H9 (cell line): ENCODE measurements around the gene LDHA. TPM values are rescaled to one million over a fixed set of nuclear protein-coding genes. Genes with fewer than 3 reads are reported as not detected.

Experiments used
- DNase-seq: peaks from one replicate; pipeline ENCODE4 v3.0.0-alpha.2; 2017
- H2AFZ ChIP-seq: one replicate; pipeline ENCODE4 v1.6.1; 2013; ENCODE audit warnings: mild to moderate bottlenecking, low read length, control low read depth, moderate library complexity
- H2AK5ac ChIP-seq: 2 replicates; pipeline ENCODE4 v1.6.1; 2013; ENCODE audit warnings: low read length, control low read depth, mixed read lengths; ENCODE audit not compliant: insufficient read length
- H2BK120ac ChIP-seq: one replicate; pipeline ENCODE4 v1.6.1; 2013; ENCODE audit warnings: low read depth, mild to moderate bottlenecking, low read length, control low read depth, inconsistent platforms; ENCODE audit not compliant: poor library complexity, severe bottlenecking
- H2BK12ac ChIP-seq: 2 replicates; pipeline ENCODE4 v1.6.1; 2013; ENCODE audit warnings: low read length, control low read depth, mixed read lengths, low read depth; ENCODE audit not compliant: insufficient read length
- H2BK15ac ChIP-seq: 2 replicates; pipeline ENCODE4 v1.6.1; 2013; ENCODE audit warnings: low read depth, low read length, control low read depth
- H2BK20ac ChIP-seq: one replicate; pipeline ENCODE4 v1.6.1; 2013; ENCODE audit warnings: low read depth, mild to moderate bottlenecking, low read length, control low read depth, inconsistent platforms; ENCODE audit not compliant: poor library complexity, severe bottlenecking
- H2BK5ac ChIP-seq: 2 replicates; pipeline ENCODE4 v1.6.1; 2013; ENCODE audit warnings: low read length, control low read depth, mixed read lengths; ENCODE audit not compliant: insufficient read length
- H3K14ac ChIP-seq: 2 replicates; pipeline ENCODE4 v1.6.1; 2013; ENCODE audit warnings: low read length, control low read depth; ENCODE audit not compliant: insufficient read depth
- H3K18ac ChIP-seq: 2 replicates; pipeline ENCODE4 v1.6.1; 2013; ENCODE audit warnings: low read depth, mild to moderate bottlenecking, mixed read lengths, low read length, control low read depth; ENCODE audit not compliant: insufficient read length
- H3K23ac ChIP-seq: 2 replicates; pipeline ENCODE4 v1.6.1; 2013; ENCODE audit warnings: low read length, control low read depth, mixed read lengths, low read depth; ENCODE audit not compliant: insufficient read length
- H3K23me2 ChIP-seq: 2 replicates; pipeline ENCODE4 v1.6.1; 2013; ENCODE audit warnings: low read depth, mild to moderate bottlenecking, mixed read lengths, low read length, control low read depth; ENCODE audit not compliant: insufficient read length, poor library complexity, severe bottlenecking
- H3K27ac ChIP-seq: 2 replicates; pipeline ENCODE4 v1.5.1; 2013; ENCODE audit warnings: low read length, control low read depth, mixed read lengths, low read depth; ENCODE audit not compliant: insufficient read length
- H3K27me3 ChIP-seq: 2 replicates; pipeline ENCODE4 v1.6.1; 2013; ENCODE audit warnings: low read length, control low read depth, inconsistent platforms; ENCODE audit not compliant: insufficient read depth
- H3K4ac ChIP-seq: 2 replicates; pipeline ENCODE4 v1.6.1; 2013; ENCODE audit warnings: low read depth, mild to moderate bottlenecking, control low read depth, inconsistent platforms, low read length, moderate library complexity
- H3K4me1 ChIP-seq: 2 replicates; pipeline ENCODE4 v1.6.1; 2013; ENCODE audit warnings: low read length, control low read depth, inconsistent platforms; ENCODE audit not compliant: insufficient read depth
- H3K4me2 ChIP-seq: 2 replicates; pipeline ENCODE4 v1.6.1; 2013; ENCODE audit warnings: low read length, control low read depth, mixed read lengths; ENCODE audit not compliant: insufficient read length, insufficient read depth
- H3K56ac ChIP-seq: 2 replicates; pipeline ENCODE4 v1.6.1; 2013; ENCODE audit warnings: low read depth, mild to moderate bottlenecking, mixed read lengths, low read length, control low read depth; ENCODE audit not compliant: insufficient read length
- H3K79me1 ChIP-seq: 2 replicates; pipeline ENCODE4 v1.6.1; 2013; ENCODE audit warnings: low read depth, mild to moderate bottlenecking, moderate library complexity, low read length, control low read depth, inconsistent platforms; ENCODE audit not compliant: insufficient read depth, poor library complexity, severe bottlenecking
- H3K79me2 ChIP-seq: 2 replicates; pipeline ENCODE4 v1.6.1; 2013; ENCODE audit warnings: low read length, control low read depth, inconsistent platforms; ENCODE audit not compliant: insufficient read depth
- H3K9ac ChIP-seq: 2 replicates; pipeline ENCODE4 v1.6.1; 2013; ENCODE audit warnings: low read length, control low read depth, mixed read lengths; ENCODE audit not compliant: insufficient read length; ENCODE audit errors: extremely low read depth
- H3K9me3 ChIP-seq: one replicate; pipeline ENCODE4 v1.6.1; 2013; ENCODE audit warnings: low read depth, low read length, inconsistent platforms; ENCODE audit not compliant: control insufficient read depth
- H3T11ph ChIP-seq: one replicate; pipeline ENCODE4 v1.6.1; 2013; ENCODE audit warnings: mild to moderate bottlenecking, low read length, control low read depth, inconsistent platforms
- H4K20me1 ChIP-seq: one replicate; pipeline ENCODE4 v1.6.1; 2013; ENCODE audit not compliant: control insufficient read depth, insufficient read length, insufficient read depth
- H4K5ac ChIP-seq: 2 replicates; pipeline ENCODE4 v1.6.1; 2013; ENCODE audit warnings: low read depth, mild to moderate bottlenecking, mixed read lengths, low read length, control low read depth; ENCODE audit not compliant: insufficient read length
- H4K8ac ChIP-seq: replicated peaks from 2 replicates; pipeline ENCODE4 v1.6.1; 2013; ENCODE audit warnings: low read length, control low read depth, mixed read lengths, low read depth; ENCODE audit not compliant: insufficient read length
- H4K91ac ChIP-seq: 2 replicates; pipeline ENCODE4 v1.6.1; 2013; ENCODE audit warnings: low read depth, mild to moderate bottlenecking, moderate library complexity, mixed read lengths, low read length, control low read depth; ENCODE audit not compliant: insufficient read length
- H3K27ac Mint-ChIP-seq, 3 experiments: 2 replicates in 2 of 3; 3 replicates in 1 of 3; pipeline ENCODE4 v1.8.0; 2020 to 2021; ENCODE audit warnings: mixed read lengths in 3 of 3, mild to moderate bottlenecking in 1 of 3, moderate library complexity in 1 of 3
- H3K27me3 Mint-ChIP-seq: 2 replicates; pipeline ENCODE4 v1.8.0; 2021; ENCODE audit warnings: low read depth, mild to moderate bottlenecking, moderate library complexity, mixed read lengths
- H3K36me3 Mint-ChIP-seq, 3 experiments: 2 replicates in 2 of 3; 3 replicates in 1 of 3; pipeline ENCODE4 v1.8.0; 2020 to 2021; ENCODE audit warnings: low read depth in 3 of 3, mixed read lengths in 3 of 3; ENCODE audit not compliant: insufficient read depth in 1 of 3
- H3K4me1 Mint-ChIP-seq, 2 experiments: 2 replicates each; pipeline ENCODE4 v1.8.0; 2020; ENCODE audit warnings: mixed read lengths in 2 of 2
- H3K4me3 Mint-ChIP-seq, 2 experiments: 2 replicates in 1 of 2; 3 replicates in 1 of 2; pipeline ENCODE4 v1.8.0; 2020 to 2021; ENCODE audit warnings: mild to moderate bottlenecking in 2 of 2, mixed read lengths in 2 of 2, moderate library complexity in 1 of 2
- H3K9me3 Mint-ChIP-seq, 2 experiments: 2 replicates in 1 of 2; 3 replicates in 1 of 2; pipeline ENCODE4 v1.8.0; 2020; ENCODE audit warnings: mild to moderate bottlenecking in 2 of 2, mixed read lengths in 2 of 2, moderate library complexity in 1 of 2
- CTCF ChIP-seq: fragments of 200-600 bp; sonication (generic); conservative IDR thresholded peaks from 3 replicates; pipeline ENCODE4 v1.8.0; 2021; ENCODE audit warnings: antibody characterized with exemption, mild to moderate bottlenecking
- WGBS: extraction: QIAGEN DNeasy Blood & Tissue Kit; methylation state at CpG from one replicate; pipeline ENCODE4 v1.1.7; 2013; ENCODE audit warnings: missing lambda C conversion rate, low lambda C conversion rate, mixed read lengths; ENCODE audit not compliant: insufficient read length; ENCODE audit errors: extremely low coverage; 5-methylcytosine and 5-hydroxymethylcytosine counted together
- total RNA-seq: library from RNA; stranded (reverse); gene quantifications from 2 replicates; pipeline ENCODE4 v1.2.1, GENCODE V29; 2021

LDHA gene
- total RNA-seq, 1 experiment from 2014 or later: 720 TPM

GRCh38 chr11:18393581-18394274 is 635 bp upstream of the LDHA start:
- Histone ChIP-seq H3K79me1 (no peaks in the 10 kb centered on the region), H2BK120ac (peak overlapping the region; percentile 65), H3K23ac (no peak overlapping the region), H3K4me1 (0 out of 2 replicates have a peak, but pooled peaks cover 4% of the 10 kb centered on the region), H3K4me2 (peak overlapping the region; percentile 90), H3K56ac (no peak overlapping the region), H2BK12ac (no peak overlapping the region), H3K9ac (no peak overlapping the region), H3T11ph (peak overlapping the region; percentile 24), H4K8ac (no peak overlapping the region), H3K9me3 (no peaks in the 10 kb centered on the region), H4K91ac (no peak overlapping the region), H4K5ac (peak overlapping the region; percentile 13), H3K18ac (peak overlapping the region; percentile 45), H2AK5ac (no peak overlapping the region), H2AFZ (peak overlapping the region; percentile 43), H3K14ac (peak overlapping the region; percentile 82; the same call in 1 of the 2 replicates), H2BK15ac (no peak overlapping the region), H3K23me2 (peaks cover 15% of the 10 kb centered on the region), H2BK5ac (no peak overlapping the region), H3K4ac (no peak overlapping the region), H3K27ac (no peak overlapping the region), H3K79me2 (peaks cover 10% of the 10 kb centered on the region; the same call in 1 of the 2 replicates), H2BK20ac (no peak overlapping the region), H4K20me1 (no peaks in the 10 kb centered on the region), H3K27me3 (peaks cover 2% of the 10 kb centered on the region; the same call in 1 of the 2 replicates)
- H3K4me1 Mint-ChIP-seq: peaks cover 0 to 15% of the 10 kb centered on the region in 2 experiments; a peak in 3 of 4 replicates
- H3K36me3 Mint-ChIP-seq: peaks cover 8 to 26% (median 19%) of the 10 kb centered on the region in 3 experiments; a peak in 6 of 7 replicates
- DNase-seq: no peak
- H3K27me3 Mint-ChIP-seq: peaks cover 6% of the 10 kb centered on the region
- no peaks in the 10 kb centered on the region for H3K9me3 Mint-ChIP-seq
- H3K27ac Mint-ChIP-seq: peak overlapping the region in 2 of 3 experiments; percentile 44 to 90; a peak in 3 of 7 replicates
- TF ChIP-seq CTCF: no peak
- WGBS: no CpG with 5 or more reads among the region's 22 CpGs
- H3K4me3 Mint-ChIP-seq: peak overlapping the region; percentile 96 to 97
